Measurements from ENCODE around the gene THAP3.
A peak's percentile ranks its signal among the peaks of the same experiment; 100 is the strongest.

The THAP3 gene

GRCh38 chr1:6651909-6652308 lies 27.2 kb downstream of the THAP3 start:
- H3K9ac ChIP-seq (ENCODE audit: low read length): no peak overlapping the region
- no peaks in the 10 kb centered on the region for H3F3A ChIP-seq (ENCODE audit: insufficient read depth, low read length)
- 0 out of 2 replicates have a peak, but pooled peaks cover 8% of the 10 kb centered on the region for H3K36me3 ChIP-seq (replicated peaks; ENCODE audit: insufficient read depth, low read length)
- H3K9me3 ChIP-seq (replicated peaks; ENCODE audit: insufficient read depth, low read length): no peaks in the 10 kb centered on the region; the same call in 1 of the 2 replicates
- H2AFZ ChIP-seq (ENCODE audit: low read length): no peak overlapping the region
- H3K4me3 ChIP-seq (ENCODE audit: low read length): no peak overlapping the region
- no peaks in the 10 kb centered on the region for H3K4me1 ChIP-seq (ENCODE audit: low read length)
- H3K4me2 ChIP-seq (ENCODE audit: low read depth, low read length): no peak overlapping the region
- H4K20me1 ChIP-seq (ENCODE audit: insufficient read depth, low read length): no peaks in the 10 kb centered on the region
- TF ChIP-seq EZH2 (optimal IDR thresholded peaks at IDR 0.05; ENCODE audit: low read depth, low read length) (no peak), CTCF (IDR thresholded peaks at IDR 0.05; ENCODE audit: low read length) (no peak), EZH2phosphoT487 (IDR thresholded peaks at IDR 0.05; ENCODE audit: low read length) (no peak)
- DNase-seq: no peak
- H3K79me2 ChIP-seq (ENCODE audit: low read length): peaks cover 8% of the 10 kb centered on the region; the same call in 1 of the 2 replicates
- H3K27me3 ChIP-seq (replicated peaks; ENCODE audit: insufficient read depth, low read length): no peaks in the 10 kb centered on the region
- no peaks in the 10 kb centered on the region for H3K9me2 ChIP-seq (replicated peaks; ENCODE audit: insufficient read depth, low read length)
- H3K27ac ChIP-seq (ENCODE audit: low read length): no peak overlapping the region

- Histone ChIP-seq H3K36me3 (replicated peaks; ENCODE audit: insufficient read depth, low read length) (0 out of 2 replicates have a peak, but pooled peaks cover 8% of the 10 kb centered on the region), H4K20me1 (ENCODE audit: insufficient read depth, low read length) (no peaks in the 10 kb centered on the region), H3K4me2 (ENCODE audit: low read depth, low read length) (no peak overlapping the region), H3K9me2 (replicated peaks; ENCODE audit: insufficient read depth, low read length) (no peaks in the 10 kb centered on the region), H3K9me3 (replicated peaks; ENCODE audit: insufficient read depth, low read length) (no peaks in the 10 kb centered on the region; the same call in 1 of the 2 replicates), H2AFZ (ENCODE audit: low read length) (no peak overlapping the region), H3K79me2 (ENCODE audit: low read length) (peaks cover 9% of the 10 kb centered on the region; the same call in 1 of the 2 replicates), H3K4me1 (ENCODE audit: low read length) (no peaks in the 10 kb centered on the region), H3K27me3 (replicated peaks; ENCODE audit: insufficient read depth, low read length) (no peaks in the 10 kb centered on the region), H3K27ac (ENCODE audit: low read length) (no peak overlapping the region), H3K9ac (ENCODE audit: low read length) (no peak overlapping the region), H3F3A (ENCODE audit: insufficient read depth, low read length) (no peaks in the 10 kb centered on the region), H3K4me3 (ENCODE audit: low read length) (no peak overlapping the region)
- TF ChIP-seq CTCF (IDR thresholded peaks at IDR 0.05; ENCODE audit: low read length): no peak
- TF ChIP-seq EZH2phosphoT487 (IDR thresholded peaks at IDR 0.05; ENCODE audit: low read length): no peak
- no peak for TF ChIP-seq EZH2 (optimal IDR thresholded peaks at IDR 0.05; ENCODE audit: low read depth, low read length)
- no peak for DNase-seq
These were observed 28.3 kb downstream of the THAP3 start for GRCh38 chr1:6652986-6653385.

GRCh38 chr1:6653436-6654290 lies 29.0 kb downstream of the THAP3 start:
- Histone ChIP-seq H3K79me2 (ENCODE audit: low read length) (peaks cover 11% of the 10 kb centered on the region; the same call in 1 of the 2 replicates), H2AFZ (ENCODE audit: low read length) (no peak overlapping the region), H3K4me3 (ENCODE audit: low read length) (no peak overlapping the region), H3K9me3 (replicated peaks; ENCODE audit: insufficient read depth, low read length) (no peaks in the 10 kb centered on the region; the same call in 1 of the 2 replicates), H3K9ac (ENCODE audit: low read length) (no peak overlapping the region), H3K27me3 (replicated peaks; ENCODE audit: insufficient read depth, low read length) (no peaks in the 10 kb centered on the region), H3K4me2 (ENCODE audit: low read depth, low read length) (no peak overlapping the region), H3K4me1 (ENCODE audit: low read length) (no peaks in the 10 kb centered on the region), H3K36me3 (replicated peaks; ENCODE audit: insufficient read depth, low read length) (0 out of 2 replicates have a peak, but pooled peaks cover 8% of the 10 kb centered on the region), H4K20me1 (ENCODE audit: insufficient read depth, low read length) (no peaks in the 10 kb centered on the region), H3K9me2 (replicated peaks; ENCODE audit: insufficient read depth, low read length) (no peaks in the 10 kb centered on the region), H3F3A (ENCODE audit: insufficient read depth, low read length) (no peaks in the 10 kb centered on the region), H3K27ac (ENCODE audit: low read length) (no peak overlapping the region)
- TF ChIP-seq CTCF (IDR thresholded peaks at IDR 0.05; ENCODE audit: low read length) (no peak), EZH2 (optimal IDR thresholded peaks at IDR 0.05; ENCODE audit: low read depth, low read length) (no peak), EZH2phosphoT487 (IDR thresholded peaks at IDR 0.05; ENCODE audit: low read length) (no peak)
- DNase-seq: peak; percentile 1
